ENCODE results near the gene PHLDB1.
"Not testable (repeated sequence)": the region's sequence is repeated elsewhere in the genome, so short reads cannot be mapped to it uniquely, and the experiment has no call there.

Gene PHLDB1

DNA sequence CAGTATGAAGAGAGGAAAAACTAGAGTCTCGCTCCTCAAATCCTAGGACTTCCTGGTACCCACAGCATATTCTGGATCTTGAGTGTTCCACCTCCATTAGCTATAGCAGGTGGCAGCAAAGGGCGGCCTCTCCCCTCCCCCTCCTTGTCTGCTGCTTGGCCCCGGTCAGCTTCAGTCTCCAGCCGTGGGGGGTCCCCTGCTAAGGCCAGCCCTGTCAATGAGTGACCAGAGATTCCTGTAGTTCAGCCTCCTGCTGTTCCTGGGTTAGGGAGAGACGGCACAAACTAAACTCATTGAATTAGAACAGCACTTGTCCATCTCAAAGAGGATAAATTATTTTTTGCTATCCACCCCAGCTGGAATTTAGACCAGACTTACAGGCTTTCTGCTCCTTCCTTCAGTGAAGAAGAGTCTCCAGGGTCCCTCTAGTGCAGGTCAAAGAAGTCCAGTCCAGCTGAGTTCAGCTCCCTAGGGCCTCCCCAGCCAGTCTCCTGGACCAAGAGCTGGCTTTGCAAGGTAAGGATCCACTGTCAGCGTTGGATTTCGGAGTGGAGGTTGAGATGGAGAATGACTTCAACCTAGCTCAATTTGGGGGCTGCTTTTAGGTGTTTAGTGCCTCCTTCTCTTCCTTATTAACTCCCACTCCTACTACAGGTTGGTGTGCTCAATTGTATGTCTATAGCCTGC lies 1.1 kb upstream of the PHLDB1 start:
- no peak for DNase-seq (ENCODE audit: low read depth)

DNA sequence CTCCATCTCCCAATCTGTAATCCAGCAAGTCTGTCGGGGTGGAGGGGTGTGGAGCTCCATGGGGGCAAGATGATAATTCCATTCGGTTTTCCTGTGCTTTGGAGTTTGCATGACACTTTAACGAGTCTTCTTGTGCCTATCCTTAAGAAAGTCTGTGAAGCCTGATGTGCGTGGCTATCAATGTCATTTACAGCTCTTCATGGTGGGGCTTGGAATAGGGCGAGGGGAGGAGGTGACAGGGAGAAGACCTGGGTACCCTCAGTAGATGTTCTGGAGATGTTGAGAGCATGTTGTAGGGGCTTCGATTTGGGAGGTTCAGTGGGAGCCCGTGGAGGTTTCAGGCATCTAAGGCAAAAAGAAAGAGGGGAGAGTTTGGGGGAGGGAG lies 579 bp upstream of the PHLDB1 start:
- no peak for DNase-seq (ENCODE audit: low read depth)

DNA sequence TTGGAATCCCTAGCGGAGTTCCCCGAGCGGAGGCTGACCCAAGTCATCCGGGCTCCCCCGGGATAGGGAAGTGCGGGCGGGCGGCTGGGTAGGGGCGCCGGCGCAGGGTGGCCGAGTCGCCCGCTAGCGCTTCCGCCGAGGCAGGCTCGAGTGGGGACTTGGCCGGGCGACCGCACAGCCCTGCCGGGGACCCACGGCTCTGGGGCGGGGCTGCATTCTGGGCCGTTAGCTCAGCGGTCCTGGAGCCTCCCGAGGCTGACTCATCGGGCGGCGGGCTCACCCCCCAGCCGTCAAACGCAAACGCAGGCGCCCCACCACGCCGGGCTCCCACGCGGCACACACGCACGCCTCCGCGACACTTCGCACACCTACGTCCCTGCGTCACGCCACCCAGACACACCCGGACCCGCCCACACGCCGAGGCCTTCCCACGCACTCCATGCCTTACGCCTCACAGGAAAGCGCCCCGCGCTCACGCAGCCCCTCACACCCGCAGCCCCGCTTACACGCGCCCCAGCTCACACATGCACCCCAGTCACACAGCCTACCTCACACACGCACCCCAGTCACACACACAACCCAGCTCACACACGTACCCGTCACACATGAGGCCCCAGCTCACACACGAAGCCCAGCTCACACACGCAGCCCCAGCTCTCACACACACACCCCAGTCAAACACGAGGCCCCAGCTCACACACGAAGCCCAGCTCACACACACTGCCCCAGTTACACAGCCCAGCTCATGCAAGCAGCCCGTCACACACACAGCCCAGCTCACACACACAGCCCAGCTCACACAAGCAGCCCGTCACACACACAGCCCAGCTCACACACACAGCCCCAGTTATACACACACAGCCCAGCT lies 1.2 kb downstream of the PHLDB1 start:
- peak; percentile 20 for DNase-seq (ENCODE audit: low read depth)

DNA sequence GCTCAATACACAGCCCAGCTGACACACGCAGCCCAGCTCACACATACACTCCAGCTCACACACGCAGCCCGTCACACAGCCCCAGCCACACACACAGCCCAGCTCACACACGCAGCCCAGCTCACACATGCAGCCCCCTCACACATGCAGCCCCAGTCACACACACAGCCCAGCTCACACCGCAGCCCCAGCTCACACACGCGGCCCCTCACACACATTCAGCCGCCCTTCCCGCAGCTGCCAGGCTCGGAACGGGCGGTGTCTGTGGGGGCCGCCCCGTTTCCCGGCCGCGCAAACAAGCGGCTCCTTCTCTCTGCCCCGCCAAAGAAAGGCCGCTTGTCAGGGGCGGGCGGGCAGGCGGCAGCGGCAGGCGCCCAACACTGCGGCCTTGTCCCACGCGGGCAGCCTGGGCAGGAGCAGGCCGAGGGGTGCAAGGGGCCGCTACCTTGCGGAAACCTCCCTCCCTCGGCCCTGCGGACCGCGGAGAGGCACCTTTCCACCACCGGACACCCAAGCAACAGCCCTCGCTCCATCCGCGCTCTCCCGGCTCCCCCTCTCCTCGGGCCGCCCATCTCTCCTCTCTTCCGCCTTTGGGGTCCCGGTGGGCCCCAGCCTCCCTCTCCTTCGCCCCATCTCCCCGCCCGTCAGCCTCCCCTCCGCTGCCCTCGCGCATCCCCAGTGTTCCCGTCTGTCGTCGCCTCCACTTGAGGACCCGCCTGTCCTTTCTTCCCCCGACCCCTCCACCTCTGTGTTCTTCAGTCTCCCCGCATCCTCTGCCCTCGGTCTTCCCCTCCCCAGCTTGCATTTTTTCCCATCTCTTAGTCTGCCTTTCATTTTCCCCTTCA lies 2.2 kb downstream of the PHLDB1 start:
- DNase-seq (ENCODE audit: low read depth), result no peak

DNA sequence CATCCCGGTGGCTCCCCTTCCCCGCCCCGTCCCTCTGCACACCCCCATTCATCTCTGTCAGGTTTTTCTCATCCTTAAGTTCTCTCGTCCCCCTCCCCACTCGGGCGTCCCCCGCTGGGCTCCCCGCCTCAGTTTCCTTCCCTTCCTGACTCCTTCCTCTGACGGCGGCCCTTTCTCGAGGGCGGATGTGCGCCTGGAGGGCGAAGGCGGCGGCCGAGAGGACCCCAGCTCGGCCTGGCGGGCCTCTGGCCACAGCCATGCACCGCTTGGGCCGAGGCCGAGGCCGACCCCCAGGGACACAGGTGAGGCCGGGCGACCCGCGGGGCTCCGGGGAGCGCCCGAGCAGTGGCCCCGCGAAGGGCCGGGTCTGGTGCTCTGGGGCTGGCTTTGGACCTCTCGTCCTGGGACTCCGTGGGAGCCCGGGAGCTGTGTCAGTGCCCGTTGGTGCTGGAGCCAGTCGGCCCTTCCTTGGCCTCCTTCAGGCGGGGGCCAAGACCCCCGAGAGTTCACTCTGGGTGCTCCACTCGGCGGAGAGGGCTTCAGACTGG lies 2.9 kb downstream of the PHLDB1 start:
- no peak for DNase-seq (ENCODE audit: low read depth)

DNA sequence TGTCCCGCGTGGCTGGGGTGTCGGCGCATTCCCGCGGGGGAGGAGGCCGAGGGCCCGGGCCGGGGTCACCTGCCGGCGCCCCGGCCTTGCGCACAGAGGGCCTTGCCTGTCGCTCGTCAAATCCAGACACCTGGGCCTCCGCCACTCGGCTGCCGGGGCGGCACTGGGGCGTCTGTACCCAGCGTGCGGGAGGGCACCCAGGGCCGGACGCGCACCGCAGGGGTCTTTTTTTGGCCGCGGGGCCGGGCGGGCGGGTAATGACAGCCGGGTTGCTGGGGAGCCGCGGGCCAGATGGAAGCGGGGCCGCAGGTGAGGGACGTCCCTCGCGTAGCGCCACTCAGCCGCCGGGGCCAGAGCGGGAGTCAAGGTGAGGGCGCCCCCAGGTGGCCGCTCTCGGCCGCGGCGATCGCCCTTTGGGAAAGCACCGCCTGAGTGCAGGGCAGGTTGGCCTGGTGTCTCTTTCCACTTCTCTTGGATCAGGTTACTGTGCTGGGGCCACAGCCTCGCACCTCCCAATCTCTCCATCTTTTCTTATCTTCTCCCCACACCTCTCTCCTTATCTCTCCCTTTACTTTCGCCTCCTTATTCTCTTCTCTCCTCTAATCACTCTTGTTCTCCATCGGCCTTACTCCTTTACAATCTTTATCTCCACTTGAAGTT lies 3.5 kb downstream of the PHLDB1 start:
- DNase-seq (ENCODE audit: low read depth), result no peak

DNA sequence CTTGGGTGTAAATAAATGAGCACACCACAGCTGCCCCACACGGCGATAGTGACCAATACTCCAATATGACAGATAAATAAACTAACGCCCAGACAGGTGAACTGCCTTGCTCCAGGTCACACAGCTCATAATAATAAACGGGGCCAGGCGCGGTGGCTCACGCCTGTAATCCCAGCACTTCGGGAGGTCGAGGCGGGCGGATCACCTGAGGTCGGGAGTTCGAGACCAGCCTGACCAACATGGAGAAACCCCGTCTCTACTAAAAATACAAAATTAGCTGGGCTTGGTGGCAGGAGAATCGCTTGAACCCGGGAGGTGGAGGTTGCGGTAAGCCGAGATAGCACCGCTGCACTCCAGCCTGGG lies 4.0 kb downstream of the PHLDB1 start:
- not testable (repeated sequence) for DNase-seq (ENCODE audit: low read depth)

DNA sequence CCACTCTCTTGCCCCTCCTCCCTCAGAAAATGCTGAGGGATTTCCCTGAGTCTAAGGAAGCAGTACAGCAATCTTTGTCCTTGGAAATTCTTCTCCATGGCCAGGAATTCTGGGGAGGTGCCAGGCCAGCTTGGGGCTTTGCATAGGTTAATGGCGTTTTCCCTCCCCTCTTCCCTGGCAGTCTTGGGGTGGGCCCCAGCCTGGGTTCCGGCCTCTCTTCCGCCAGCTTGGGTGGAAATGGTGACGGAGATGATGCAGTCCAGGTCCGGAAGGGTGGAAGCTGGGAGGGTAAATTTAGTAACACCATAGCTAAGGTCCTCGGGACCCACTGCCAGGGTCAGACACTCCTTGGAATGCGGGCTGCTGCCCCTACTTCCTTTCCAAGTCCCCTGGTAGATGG lies 5.0 kb downstream of the PHLDB1 start:
- no peak for DNase-seq (ENCODE audit: low read depth)

DNA sequence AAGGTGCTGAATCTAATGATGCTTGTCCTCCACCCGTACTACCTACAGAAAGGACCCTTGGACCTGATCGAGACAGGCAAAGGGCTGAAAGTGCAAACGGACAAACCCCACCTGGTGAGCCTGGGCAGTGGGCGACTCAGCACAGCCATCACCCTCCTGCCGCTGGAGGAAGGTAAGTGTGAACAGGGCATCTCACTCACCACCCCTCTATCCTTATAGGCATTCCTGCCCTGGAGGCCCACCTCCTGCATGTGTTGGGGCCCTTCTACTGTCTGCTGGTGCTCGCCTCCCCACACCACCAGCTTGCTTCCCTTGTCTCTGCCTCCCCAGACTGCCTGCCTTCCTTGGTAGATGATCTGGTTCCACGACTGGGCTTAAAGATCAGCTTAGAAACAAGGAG lies 7.1 kb downstream of the PHLDB1 start:
- DNase-seq (ENCODE audit: low read depth), result no peak

DNA sequence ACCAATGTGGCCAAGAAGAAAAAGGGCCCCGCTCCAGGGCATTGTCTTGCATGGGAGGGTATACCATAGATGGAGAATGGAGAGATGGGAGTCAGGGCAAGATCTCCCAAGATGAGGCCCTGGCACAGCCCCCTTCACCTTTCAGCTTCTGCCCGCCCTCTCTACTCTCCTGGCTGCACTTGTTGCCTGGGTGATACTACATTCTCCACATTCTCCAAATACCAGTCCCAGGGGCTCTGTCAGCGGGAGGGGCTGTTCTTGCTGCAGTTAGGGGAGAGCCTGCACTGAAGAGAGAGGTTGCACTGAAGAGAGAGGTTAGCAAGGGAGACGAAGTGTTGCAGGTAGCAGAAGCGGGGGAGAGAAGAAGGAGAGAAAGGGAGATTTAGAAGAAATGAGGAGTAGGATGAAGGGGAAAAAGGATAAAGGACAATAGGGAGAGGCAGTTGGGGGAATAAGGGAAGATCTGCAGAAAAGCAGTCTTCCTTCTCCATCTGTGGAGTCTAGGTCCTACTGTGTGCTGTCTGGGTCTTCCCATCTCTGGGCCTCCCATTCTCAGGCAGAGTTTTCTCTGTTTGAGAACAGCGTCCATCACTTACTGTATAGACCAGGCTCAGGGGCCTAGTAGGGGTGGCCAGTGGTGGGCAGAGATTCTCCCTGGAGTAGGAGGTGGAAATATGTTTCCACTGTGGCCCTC lies 8.0 kb downstream of the PHLDB1 start:
- DNase-seq (ENCODE audit: low read depth), result peak; percentile 29

DNA sequence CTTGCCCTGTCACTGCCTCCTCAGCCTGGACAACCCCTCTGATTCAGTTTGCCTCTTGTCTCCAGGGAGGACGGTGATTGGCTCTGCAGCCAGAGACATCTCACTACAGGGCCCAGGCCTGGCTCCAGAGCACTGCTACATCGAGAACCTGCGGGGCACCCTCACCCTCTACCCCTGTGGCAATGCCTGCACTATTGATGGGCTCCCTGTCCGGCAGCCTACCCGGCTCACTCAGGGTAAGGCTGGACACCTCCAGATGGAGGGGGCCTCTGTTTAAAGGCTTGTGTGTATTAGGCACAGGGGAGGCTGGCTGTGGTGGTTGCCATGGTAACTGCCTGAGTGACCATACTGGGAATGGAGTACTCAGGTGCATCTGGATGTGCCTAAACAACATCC lies 8.6 kb downstream of the PHLDB1 start:
- DNase-seq (ENCODE audit: low read depth), result no peak

DNA sequence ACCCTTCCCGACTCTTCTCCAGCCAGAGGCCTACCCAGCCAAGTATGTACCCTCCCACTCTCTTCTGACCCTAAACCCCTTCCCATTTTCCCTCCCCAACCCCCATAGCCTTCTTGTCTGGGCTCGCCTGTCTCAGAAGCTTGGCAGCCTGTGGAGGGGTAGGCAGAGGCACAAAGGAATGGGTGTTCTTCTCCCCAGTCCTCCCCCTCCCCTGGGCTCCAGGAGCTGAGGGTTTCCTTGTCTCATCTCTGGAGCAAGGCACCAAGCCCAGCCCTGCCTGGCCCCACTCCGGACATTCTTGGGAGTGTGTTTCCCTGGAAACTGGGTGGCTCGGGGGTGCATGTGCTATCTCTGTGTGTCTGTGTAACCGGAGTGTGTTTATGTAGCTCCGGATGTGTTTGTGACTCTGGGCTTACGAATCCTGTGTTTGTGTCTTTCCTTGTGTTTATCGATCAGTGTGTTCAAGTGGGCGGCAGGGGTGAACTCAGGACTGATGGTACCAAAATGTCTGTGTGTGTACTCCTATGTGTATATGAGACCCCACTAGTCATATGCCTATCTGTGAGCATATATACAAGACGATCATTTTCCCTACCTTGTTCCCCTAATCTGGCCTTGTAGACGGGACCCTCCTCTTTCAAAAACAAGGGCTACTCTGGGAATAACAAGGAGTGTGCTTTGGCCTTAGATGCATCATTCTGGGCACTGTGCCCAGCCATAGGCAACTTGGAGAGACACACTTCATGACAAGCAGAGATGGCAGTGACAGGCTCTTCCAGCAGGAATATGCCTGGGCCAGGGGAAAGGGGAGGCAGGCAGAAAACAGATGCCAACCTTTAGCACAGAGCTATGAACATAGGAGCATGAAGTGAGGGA lies 10.9 kb downstream of the PHLDB1 start:
- no peak for DNase-seq (ENCODE audit: low read depth)

DNA sequence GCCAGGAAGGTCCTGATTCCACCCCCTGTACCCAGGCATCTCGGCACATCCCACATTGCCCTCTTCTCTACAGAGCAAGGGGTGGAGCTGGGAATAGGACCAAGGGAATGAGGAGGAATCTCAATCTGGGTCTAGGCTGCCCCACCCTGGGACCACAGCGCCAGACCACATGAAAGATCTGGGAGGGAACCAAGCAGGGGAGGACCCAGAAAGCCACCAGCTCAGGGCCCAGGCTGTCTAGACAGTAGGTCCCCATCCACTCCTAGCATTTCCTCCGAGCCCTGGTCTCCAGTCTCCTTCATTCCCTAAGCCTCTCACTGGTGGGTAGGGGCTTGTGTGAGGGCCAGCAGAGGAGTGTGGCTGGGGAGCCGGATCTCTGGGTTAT lies 11.6 kb downstream of the PHLDB1 start:
- DNase-seq (ENCODE audit: low read depth), result no peak

DNA sequence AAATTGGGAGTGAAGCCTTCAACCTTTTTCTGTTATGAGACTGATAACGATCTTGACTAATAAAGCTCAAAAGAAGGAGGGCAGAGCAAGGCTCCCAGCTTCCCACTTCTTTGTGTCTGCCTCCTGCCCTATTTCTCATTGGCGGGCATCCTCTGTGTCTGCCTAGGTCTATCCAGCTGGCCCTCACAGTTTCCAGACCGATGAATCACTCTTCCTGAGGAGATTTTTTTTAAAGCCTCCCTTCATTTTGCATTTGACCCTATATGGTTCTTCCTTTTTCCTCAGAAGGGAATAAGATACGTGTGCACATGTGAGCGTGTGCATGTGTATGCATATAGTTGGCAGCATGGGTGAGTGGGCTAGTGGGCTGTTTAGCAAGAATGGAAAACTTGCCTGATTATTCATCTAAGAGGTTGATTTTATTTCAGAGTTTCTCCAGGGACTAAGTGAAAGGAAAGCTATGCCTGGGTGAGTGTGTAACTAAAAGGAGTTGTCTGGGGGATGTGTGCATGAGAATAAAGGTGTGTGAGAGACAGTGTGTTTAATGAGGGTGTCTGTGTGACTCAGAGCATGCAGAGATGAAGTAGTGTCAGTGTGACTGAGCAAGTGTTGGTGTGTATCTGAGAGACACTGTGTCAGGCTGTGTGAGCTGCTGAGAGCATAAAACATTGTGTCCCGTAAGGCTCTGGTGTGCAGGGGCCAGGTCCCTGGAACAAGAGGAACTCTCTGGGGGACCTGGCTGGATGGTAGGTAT lies 12.2 kb downstream of the PHLDB1 start:
- no peak for DNase-seq (ENCODE audit: low read depth)

DNA sequence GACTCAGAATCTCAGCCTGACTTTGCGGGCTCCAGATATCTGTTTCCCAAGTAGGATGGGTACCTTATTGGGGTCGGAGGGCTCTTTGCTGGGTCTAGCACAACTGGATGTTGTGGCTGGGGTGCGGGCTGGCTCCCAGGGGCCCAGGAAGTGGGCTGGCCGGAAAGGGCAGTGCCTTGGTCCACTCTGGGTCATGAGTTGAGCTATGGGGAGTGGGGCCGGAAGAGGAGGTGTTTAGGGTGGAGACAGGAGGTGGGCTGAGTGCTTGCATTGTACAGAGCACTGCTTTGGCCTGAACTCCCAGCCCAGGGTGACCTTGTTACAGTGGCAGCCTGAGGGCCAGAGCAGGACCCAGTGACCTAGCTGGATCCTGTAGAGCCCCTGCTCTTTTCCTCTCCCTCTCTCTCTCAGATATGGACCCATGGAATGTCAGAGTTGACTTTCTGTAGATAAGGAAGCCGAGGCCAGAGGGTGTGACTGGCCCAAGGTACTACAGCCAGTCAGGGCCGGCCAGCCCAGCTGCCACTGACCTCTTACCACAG lies 13.2 kb downstream of the PHLDB1 start:
- DNase-seq (ENCODE audit: low read depth), result no peak

DNA sequence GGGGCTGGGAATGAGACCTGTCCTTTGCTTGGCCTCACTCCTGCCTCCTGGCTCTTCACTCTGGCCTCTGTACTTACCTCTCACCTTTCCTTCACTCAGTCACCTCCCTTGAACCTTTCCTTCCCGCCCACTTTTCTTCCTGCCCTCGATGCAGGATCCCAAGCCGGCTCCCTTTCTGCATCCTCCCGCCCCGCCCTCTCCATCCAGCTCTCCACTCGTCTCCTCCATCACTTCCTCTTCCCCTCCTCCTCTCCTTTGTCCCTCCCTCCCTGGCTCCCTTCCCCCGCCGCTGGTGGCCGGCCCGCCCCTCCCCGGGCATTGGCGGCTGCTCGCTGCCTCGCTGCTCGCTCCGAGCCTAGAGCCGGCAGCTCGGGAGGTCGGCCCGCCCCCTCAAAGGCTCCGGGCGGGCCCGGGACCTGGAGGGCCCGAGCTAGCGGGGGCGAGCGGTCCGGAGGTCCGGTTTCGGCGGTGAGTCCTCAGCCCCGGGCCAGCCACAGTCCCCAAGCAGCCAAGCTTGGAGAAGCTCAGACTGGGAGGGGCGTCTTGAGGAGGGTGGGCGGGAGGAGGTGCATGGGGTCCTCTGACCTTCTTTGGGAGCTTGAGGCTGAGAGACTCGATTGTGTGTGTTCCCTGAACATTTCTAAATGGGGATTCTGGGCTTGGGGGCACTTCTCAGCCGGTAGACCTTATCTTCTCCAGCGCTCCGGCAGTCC lies 13.8 kb downstream of the PHLDB1 start:
- DNase-seq (ENCODE audit: low read depth), result no peak

DNA sequence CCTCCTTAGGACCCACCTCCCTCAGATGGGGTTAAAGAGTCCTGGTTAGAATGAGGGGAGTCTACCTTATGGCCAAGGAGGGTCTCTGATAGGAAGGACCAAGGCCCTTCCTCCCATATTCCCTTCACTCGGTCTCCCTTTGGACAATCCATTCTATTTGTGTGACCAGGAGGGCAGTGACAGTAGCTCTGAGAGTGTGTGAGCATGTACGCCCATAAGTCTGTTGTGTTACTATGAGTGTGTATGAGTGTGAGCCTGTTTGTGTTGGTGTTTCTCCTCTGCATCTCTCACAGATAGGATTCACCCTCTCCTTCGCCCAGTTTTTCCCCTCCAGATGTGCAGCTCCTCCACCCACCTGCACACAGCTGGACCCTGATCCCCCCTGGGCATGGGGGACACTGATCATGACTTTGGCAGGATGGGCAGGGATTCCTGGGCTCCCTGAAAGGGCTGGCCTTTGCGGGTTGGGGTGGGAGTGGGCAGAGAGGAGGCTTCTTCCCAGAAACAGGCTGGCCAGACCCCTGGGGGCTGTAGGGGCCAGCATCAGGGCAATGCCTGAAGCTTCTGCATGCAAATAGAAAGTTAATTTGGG lies 14.5 kb downstream of the PHLDB1 start:
- no peak for DNase-seq (ENCODE audit: low read depth)

Measured in HS-27A (cell line).